OCI-LY7 (cell line): ENCODE data around the gene ANO2. TPM values are rescaled to one million over a fixed set of nuclear protein-coding genes. Genes with fewer than 3 reads are reported as not detected.

ENCODE experiments used
- BruUV-seq: library from RNA; stranded (reverse); fragments of 400-500 nt; replicated peaks from 2 replicates; lab custom pipeline; 2021; lab: Mats Ljungman, UMichigan
- CTCF ChIA-PET: fragments of 300-600 bp; sonication (Branson Sonifier 250); formaldehyde crosslinking; loops from one replicate; lab custom pipeline; 2022; ENCODE audit warnings: antibody characterized with exemption; ENCODE audit not compliant: unreplicated experiment; lab: Charles Lee
- POLR2A ChIA-PET: fragments of 300-600 bp; sonication (Branson Sonifier 250); formaldehyde crosslinking; loops from one replicate; lab custom pipeline; 2022; ENCODE audit warnings: antibody characterized with exemption; lab: Charles Lee
- DNase-seq: peaks from one replicate; pipeline ENCODE4 v3.0.0-alpha.2; 2015; ENCODE audit warnings: low spot score
- H2AFZ ChIP-seq: fragments of 200-600 bp; sonication (generic), shearing (Covaris generic); 2 replicates; pipeline ENCODE4 v1.6.1; 2014; ENCODE audit warnings: mild to moderate bottlenecking, antibody characterized with exemption, low read length, moderate library complexity
- H3K27ac ChIP-seq: fragments of 200-600 bp; sonication (generic); 2 replicates; pipeline ENCODE4 v1.5.1; 2014; ENCODE audit warnings: mixed run types, low read depth, mild to moderate bottlenecking, moderate library complexity, low read length, inconsistent platforms; ENCODE audit not compliant: poor library complexity, severe bottlenecking
- H3K36me3 ChIP-seq: fragments of 200-600 bp; sonication (generic); 2 replicates; pipeline ENCODE4 v1.6.1; 2014; ENCODE audit warnings: mild to moderate bottlenecking, antibody characterized with exemption, low read length, moderate library complexity, mixed read lengths; ENCODE audit not compliant: insufficient read depth
- H3K4me1 ChIP-seq: fragments of 200-600 bp; sonication (generic); 2 replicates; pipeline ENCODE4 v1.5.1; 2014; ENCODE audit warnings: mild to moderate bottlenecking, low read length; ENCODE audit not compliant: insufficient read depth, poor library complexity, severe bottlenecking
- H3K4me2 ChIP-seq: fragments of 200-600 bp; sonication (generic); 2 replicates; pipeline ENCODE4 v1.6.1; 2014; ENCODE audit warnings: mild to moderate bottlenecking, low read length
- H3K4me3 ChIP-seq: fragments of 200-600 bp; sonication (generic); 2 replicates; pipeline ENCODE4 v1.5.1; 2014; ENCODE audit warnings: mild to moderate bottlenecking, low read depth, low read length; ENCODE audit not compliant: poor library complexity, severe bottlenecking
- H3K79me2 ChIP-seq: fragments of 200-600 bp; sonication (generic); 2 replicates; pipeline ENCODE4 v1.6.1; 2016; ENCODE audit warnings: low read depth, mild to moderate bottlenecking, low read length, moderate library complexity, mixed read lengths; ENCODE audit not compliant: insufficient read depth
- H3K9me2 ChIP-seq: fragments of 200-600 bp; sonication (generic); 2 replicates; pipeline ENCODE4 v1.6.1; 2016; ENCODE audit warnings: mild to moderate bottlenecking, low read length, mixed read lengths; ENCODE audit not compliant: insufficient read depth
- H3K9me3 ChIP-seq: fragments of 200-600 bp; sonication (generic); 2 replicates; pipeline ENCODE4 v1.6.1; 2014; ENCODE audit warnings: mild to moderate bottlenecking, mixed run types, low read length, mixed read lengths
- H4K20me1 ChIP-seq: fragments of 200-600 bp; sonication (generic); 2 replicates; pipeline ENCODE4 v1.6.1; 2014; ENCODE audit warnings: mild to moderate bottlenecking, antibody characterized with exemption, low read length, moderate library complexity, mixed read lengths; ENCODE audit not compliant: insufficient read depth
- EZH2phosphoT487 ChIP-seq: fragments of 200-600 bp; sonication (generic); IDR thresholded peaks from 2 replicates; pipeline ENCODE4 v1.6.1; 2018; ENCODE audit warnings: low read depth, borderline replicate concordance, mild to moderate bottlenecking, mixed run types, antibody characterized with exemption, low read length, moderate library complexity, mixed read lengths
- intact Hi-C: fragments of 100-400 bp; cut with micrococcal nuclease; formaldehyde crosslinking; loops from one replicate; pipeline ENCODE4 v1.10.0; 2022; ENCODE audit not compliant: unreplicated experiment
- total RNA-seq, 2 experiments: library from RNA; depleted of rRNA in 1 of 2; stranded (reverse); fragments of >200 nt in 1 of 2; shearing (Covaris generic) in 1 of 2; gene quantifications; 2 replicates each; pipeline ENCODE4 v1.2.3, GENCODE V29; 2014 to 2022
- TF ChIP-seq, protein P1 (sequence below): fragments of 200-600 bp; sonication (generic); conservative IDR thresholded peaks from 2 replicates; pipeline ENCODE4 v1.5.1; 2014; ENCODE audit warnings: mild to moderate bottlenecking, antibody characterized with exemption, low read length, moderate library complexity, mixed read lengths

The ANO2 gene
- total RNA-seq, 2 experiments from 2014 or later = not detected

DNA sequence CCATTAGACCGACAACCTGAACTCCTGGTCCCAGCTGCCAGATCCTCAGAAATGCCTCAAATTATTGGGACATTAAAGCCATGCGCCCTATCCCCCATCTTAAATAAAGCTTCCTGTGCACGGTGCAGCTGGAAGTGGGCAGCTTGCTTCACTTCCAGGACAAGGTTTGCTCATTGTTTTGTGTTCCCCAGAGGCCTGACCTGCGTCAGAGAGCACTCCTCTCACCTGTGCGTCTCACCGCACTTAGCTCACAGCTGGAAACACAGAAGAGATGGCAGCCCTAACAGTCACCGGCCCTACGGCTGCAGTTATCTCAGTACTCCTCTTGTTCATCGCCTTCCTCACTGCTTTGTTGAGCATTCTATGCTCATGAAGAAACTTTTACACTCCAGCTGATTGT is 135.5 kb downstream of the ANO2 start:
- no peaks in the 10 kb centered on the region for H4K20me1 ChIP-seq
- no peaks in the 10 kb centered on the region for H3K9me2 ChIP-seq
- no TSS peak for BruUV-seq
- intact Hi-C loops = no loop called here
- TF ChIP-seq EZH2phosphoT487 = no peak
- TF ChIP-seq, protein P1, sequence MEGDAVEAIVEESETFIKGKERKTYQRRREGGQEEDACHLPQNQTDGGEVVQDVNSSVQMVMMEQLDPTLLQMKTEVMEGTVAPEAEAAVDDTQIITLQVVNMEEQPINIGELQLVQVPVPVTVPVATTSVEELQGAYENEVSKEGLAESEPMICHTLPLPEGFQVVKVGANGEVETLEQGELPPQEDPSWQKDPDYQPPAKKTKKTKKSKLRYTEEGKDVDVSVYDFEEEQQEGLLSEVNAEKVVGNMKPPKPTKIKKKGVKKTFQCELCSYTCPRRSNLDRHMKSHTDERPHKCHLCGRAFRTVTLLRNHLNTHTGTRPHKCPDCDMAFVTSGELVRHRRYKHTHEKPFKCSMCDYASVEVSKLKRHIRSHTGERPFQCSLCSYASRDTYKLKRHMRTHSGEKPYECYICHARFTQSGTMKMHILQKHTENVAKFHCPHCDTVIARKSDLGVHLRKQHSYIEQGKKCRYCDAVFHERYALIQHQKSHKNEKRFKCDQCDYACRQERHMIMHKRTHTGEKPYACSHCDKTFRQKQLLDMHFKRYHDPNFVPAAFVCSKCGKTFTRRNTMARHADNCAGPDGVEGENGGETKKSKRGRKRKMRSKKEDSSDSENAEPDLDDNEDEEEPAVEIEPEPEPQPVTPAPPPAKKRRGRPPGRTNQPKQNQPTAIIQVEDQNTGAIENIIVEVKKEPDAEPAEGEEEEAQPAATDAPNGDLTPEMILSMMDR = no peak
- H3K9me3 ChIP-seq = no peaks in the 10 kb centered on the region
- CTCF ChIA-PET = no interaction called here
- no peaks in the 10 kb centered on the region for H3K79me2 ChIP-seq
- no peak overlapping the region for H3K4me3 ChIP-seq
- no peak for DNase-seq
- H2AFZ ChIP-seq = no peak overlapping the region
- POLR2A ChIA-PET = no interaction called here
- H3K4me2 ChIP-seq = no peak overlapping the region
- no peaks in the 10 kb centered on the region for H3K36me3 ChIP-seq
- H3K4me1 ChIP-seq = no peaks in the 10 kb centered on the region
- no peak overlapping the region for H3K27ac ChIP-seq

DNA sequence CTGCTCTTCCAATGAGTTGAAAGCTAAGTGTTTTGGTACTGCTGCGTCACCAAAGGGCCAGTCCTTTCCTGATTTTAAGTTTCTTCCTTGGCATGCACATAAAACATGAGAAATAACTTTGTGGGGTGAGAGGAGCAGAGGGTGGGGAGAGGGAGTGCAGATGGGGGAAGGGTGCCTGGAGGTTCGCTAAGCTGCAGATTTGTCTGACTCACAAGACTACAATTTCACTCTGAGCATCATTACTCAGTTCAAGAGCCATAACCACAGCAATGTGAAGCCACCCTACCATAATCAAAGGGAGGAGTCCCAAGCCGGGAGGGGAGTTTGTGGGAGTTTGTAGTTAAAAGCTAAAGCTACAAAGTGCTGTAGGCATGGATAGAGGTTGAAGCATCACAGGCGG is 136.1 kb downstream of the ANO2 start:
- no peaks in the 10 kb centered on the region for H4K20me1 ChIP-seq
- intact Hi-C loops = no loop called here
- DNase-seq = no peak
- H3K9me3 ChIP-seq = no peaks in the 10 kb centered on the region
- no TSS peak for BruUV-seq
- POLR2A ChIA-PET = no interaction called here
- no peak overlapping the region for H2AFZ ChIP-seq
- H3K79me2 ChIP-seq = no peaks in the 10 kb centered on the region
- no peak overlapping the region for H3K4me3 ChIP-seq
- H3K27ac ChIP-seq = no peak overlapping the region
- CTCF ChIA-PET = no interaction called here
- TF ChIP-seq, protein P1 = no peak
- no peaks in the 10 kb centered on the region for H3K36me3 ChIP-seq
- no peaks in the 10 kb centered on the region for H3K9me2 ChIP-seq
- H3K4me1 ChIP-seq = no peaks in the 10 kb centered on the region
- no peak overlapping the region for H3K4me2 ChIP-seq

DNA sequence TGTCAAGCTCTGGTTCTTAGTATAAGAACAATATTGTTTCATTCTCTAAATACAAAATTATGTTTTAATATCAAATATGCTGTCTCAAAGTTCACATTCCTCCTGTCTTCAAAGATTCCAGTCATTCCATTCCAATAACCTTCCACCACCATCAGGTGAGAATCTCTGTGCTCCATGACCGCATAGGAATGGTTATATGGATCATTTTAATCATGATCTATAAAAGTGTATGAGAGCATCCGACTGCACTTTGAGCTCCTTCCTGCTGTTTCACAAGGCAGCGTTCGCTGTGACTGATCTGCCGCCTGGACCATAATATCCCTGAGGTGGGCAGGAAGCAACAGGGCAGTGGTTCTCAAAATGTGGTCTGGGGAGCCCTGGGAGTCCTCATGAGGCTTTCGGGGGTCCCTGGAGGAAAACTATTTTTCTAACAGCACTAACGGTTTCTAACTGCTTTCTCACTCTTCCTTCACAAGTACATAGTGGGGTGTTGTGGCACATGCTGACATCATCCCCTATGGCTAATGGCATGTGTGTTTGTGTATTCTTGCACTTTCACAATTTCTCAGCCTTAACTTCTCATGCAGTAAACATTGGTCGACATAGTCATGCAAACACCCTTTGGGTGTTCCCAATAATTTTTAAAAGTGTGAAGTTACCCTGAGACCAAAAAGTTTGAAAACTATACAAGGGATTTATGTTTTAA is 137.4 kb downstream of the ANO2 start:
- BruUV-seq = no TSS peak
- POLR2A ChIA-PET = no interaction called here
- no peak for DNase-seq
- Histone ChIP-seq H4K20me1 (no peaks in the 10 kb centered on the region), H3K4me1 (no peaks in the 10 kb centered on the region), H3K4me3 (no peak overlapping the region), H3K9me2 (no peaks in the 10 kb centered on the region), H3K79me2 (no peaks in the 10 kb centered on the region), H3K36me3 (no peaks in the 10 kb centered on the region), H3K4me2 (no peak overlapping the region), H2AFZ (no peak overlapping the region), H3K27ac (no peak overlapping the region), H3K9me3 (no peaks in the 10 kb centered on the region)
- CTCF ChIA-PET = no interaction called here
- no peak for TF ChIP-seq EZH2phosphoT487
- TF ChIP-seq, protein P1 = no peak
- intact Hi-C loops = no loop called here
